Pons (tissue), 1 donor: ENCODE measurements around the gene INKA1.
"Not testable (repeated sequence)": the region's sequence is repeated elsewhere in the genome, so short reads cannot be mapped to it uniquely, and the experiment has no call there.

Source experiments
- DNase-seq: peaks from one replicate; pipeline ENCODE4 v3.0.0-alpha.2; 2016; ENCODE audit warnings: low spot score

INKA1 gene

GRCh38 chr3:49802719-49803464 is at the start of gene INKA1:
TSS of gene INKA1 (plus strand) at chr3:49803261. CDS start at chr3:49803393, 132 bp downstream.
- peak; percentile 87 for DNase-seq

- DNase-seq: no peak
Observed at GRCh38 chr3:49754536-49754935, 48.5 kb upstream of the INKA1 start.

GRCh38 chr3:49756036-49756435 is 47.0 kb upstream of the INKA1 start:
- DNase-seq: no peak

- DNase-seq: no peak
Observed at GRCh38 chr3:49757197-49757596, 45.9 kb upstream of the INKA1 start.

GRCh38 chr3:49759226-49759625 is 43.8 kb upstream of the INKA1 start:
- no peak for DNase-seq

GRCh38 chr3:49761661-49762060 is 41.4 kb upstream of the INKA1 start:
- no peak for DNase-seq

- DNase-seq: no peak
Observed at GRCh38 chr3:49763981-49764380, 39.1 kb upstream of the INKA1 start.

GRCh38 chr3:49769286-49769915 is 33.7 kb upstream of the INKA1 start:
- no peak for DNase-seq

- no peak for DNase-seq
Observed at GRCh38 chr3:49769926-49770325, 33.1 kb upstream of the INKA1 start.

GRCh38 chr3:49771340-49771938 is 31.6 kb upstream of the INKA1 start:
- DNase-seq: no peak

GRCh38 chr3:49772703-49773102 is 30.4 kb upstream of the INKA1 start:
- no peak for DNase-seq

- DNase-seq: peak; percentile 79
Observed at GRCh38 chr3:49775538-49775937, 27.5 kb upstream of the INKA1 start.

GRCh38 chr3:49776101-49776500 is 27.0 kb upstream of the INKA1 start:
- DNase-seq: not testable (repeated sequence)

- DNase-seq: no peak
Observed at GRCh38 chr3:49779358-49780079, 23.5 kb upstream of the INKA1 start.

- DNase-seq: peak; percentile 51
Observed at GRCh38 chr3:49780080-49780974, 22.7 kb upstream of the INKA1 start.

- not testable (repeated sequence) for DNase-seq
Observed at GRCh38 chr3:49780975-49781365, 22.1 kb upstream of the INKA1 start.

GRCh38 chr3:49781415-49782199 is 21.5 kb upstream of the INKA1 start:
- DNase-seq: no peak

GRCh38 chr3:49782277-49782676 is 20.8 kb upstream of the INKA1 start:
- DNase-seq: not testable (repeated sequence)

- peak; percentile 15 for DNase-seq
Observed at GRCh38 chr3:49785565-49786356, 17.3 kb upstream of the INKA1 start.
